Loucy (cell line): Measurements from ENCODE around the gene WDR49.

Experiments used
- H2AFZ ChIP-seq: fragments of 200-600 bp; sonication (generic); 2 replicates; pipeline ENCODE4 v1.6.0; 2016; ENCODE audit warnings: antibody characterized with exemption, mild to moderate bottlenecking, low read length, moderate library complexity
- H3F3A ChIP-seq: fragments of 200-600 bp; 2 replicates; pipeline ENCODE4 v1.6.0; 2016; ENCODE audit warnings: antibody characterized with exemption, low read depth, mild to moderate bottlenecking
- H3K27me3 ChIP-seq: fragments of 200-600 bp; sonication (generic); 2 replicates; pipeline ENCODE4 v1.6.1; 2014; ENCODE audit warnings: low read length, mild to moderate bottlenecking; ENCODE audit not compliant: insufficient read depth, poor library complexity, severe bottlenecking
- H3K36me3 ChIP-seq: fragments of 200-600 bp; sonication (generic); 2 replicates; pipeline ENCODE4 v1.6.1; 2016; ENCODE audit warnings: low read length; ENCODE audit not compliant: insufficient read depth
- H3K4me1 ChIP-seq: fragments of 200-600 bp; sonication (generic); 2 replicates; pipeline ENCODE4 v1.5.1; 2014; ENCODE audit warnings: low read length, mild to moderate bottlenecking; ENCODE audit not compliant: insufficient read depth, poor library complexity, severe bottlenecking
- H3K4me2 ChIP-seq: fragments of 200-600 bp; sonication (generic); 2 replicates; pipeline ENCODE4 v1.6.0; 2014; ENCODE audit warnings: antibody characterized with exemption, low read length, low read depth, mild to moderate bottlenecking; ENCODE audit not compliant: poor library complexity, severe bottlenecking
- H3K4me3 ChIP-seq: fragments of 200-600 bp; sonication (generic); 2 replicates; pipeline ENCODE4 v1.5.1; 2014; ENCODE audit warnings: low read length, mild to moderate bottlenecking, mixed read lengths; ENCODE audit not compliant: poor library complexity, severe bottlenecking
- H3K79me2 ChIP-seq: fragments of 200-600 bp; sonication (generic); 2 replicates; pipeline ENCODE4 v1.6.1; 2014; ENCODE audit warnings: low read length; ENCODE audit not compliant: insufficient read depth
- H3K9ac ChIP-seq: fragments of 200-600 bp; sonication (generic); 2 replicates; pipeline ENCODE4 v1.6.0; 2014; ENCODE audit warnings: mild to moderate bottlenecking, low read depth, low read length, moderate library complexity; ENCODE audit not compliant: poor library complexity, severe bottlenecking
- H3K9me2 ChIP-seq: fragments of 200-600 bp; sonication (generic); replicated peaks from 2 replicates; pipeline ENCODE4 v1.6.1; 2016; ENCODE audit warnings: low read depth, low read length, mixed read lengths
- H3K9me3 ChIP-seq: fragments of 200-600 bp; sonication (generic); 2 replicates; pipeline ENCODE4 v1.6.1; 2014; ENCODE audit warnings: mild to moderate bottlenecking, antibody characterized with exemption, low read length, low read depth; ENCODE audit not compliant: insufficient read depth
- H4K20me1 ChIP-seq: fragments of 200-600 bp; sonication (generic); 2 replicates; pipeline ENCODE4 v1.6.0; 2014; ENCODE audit warnings: antibody characterized with exemption, low read length, mild to moderate bottlenecking; ENCODE audit not compliant: insufficient read depth, poor library complexity, severe bottlenecking
- CTCF ChIP-seq: fragments of 200-600 bp; sonication (generic); conservative IDR thresholded peaks from 2 replicates; pipeline ENCODE4 v1.5.1; 2014; ENCODE audit warnings: mild to moderate bottlenecking, antibody characterized with exemption, low read length
- EZH2phosphoT487 ChIP-seq: fragments of 200-600 bp; IDR thresholded peaks from 2 replicates; pipeline ENCODE4 v1.6.1; 2018; ENCODE audit warnings: antibody characterized with exemption, mild to moderate bottlenecking, moderate library complexity, borderline replicate concordance

Gene WDR49

GRCh38 chr3:167481164-167481563, 172.6 kb downstream of the WDR49 start:
- Histone ChIP-seq H2AFZ (no peak overlapping the region), H3F3A (no peaks in the 10 kb centered on the region), H3K4me2 (no peak overlapping the region), H3K9me3 (no peaks in the 10 kb centered on the region), H3K9ac (no peak overlapping the region), H3K36me3 (no peaks in the 10 kb centered on the region), H3K4me1 (no peaks in the 10 kb centered on the region), H3K27me3 (no peaks in the 10 kb centered on the region), H4K20me1 (no peaks in the 10 kb centered on the region), H3K9me2 (0 out of 2 replicates have a peak, but pooled peaks cover 3% of the 10 kb centered on the region), H3K4me3 (no peak overlapping the region), H3K79me2 (no peaks in the 10 kb centered on the region)
- TF ChIP-seq EZH2phosphoT487 (no peak), CTCF (no peak)

DNA sequence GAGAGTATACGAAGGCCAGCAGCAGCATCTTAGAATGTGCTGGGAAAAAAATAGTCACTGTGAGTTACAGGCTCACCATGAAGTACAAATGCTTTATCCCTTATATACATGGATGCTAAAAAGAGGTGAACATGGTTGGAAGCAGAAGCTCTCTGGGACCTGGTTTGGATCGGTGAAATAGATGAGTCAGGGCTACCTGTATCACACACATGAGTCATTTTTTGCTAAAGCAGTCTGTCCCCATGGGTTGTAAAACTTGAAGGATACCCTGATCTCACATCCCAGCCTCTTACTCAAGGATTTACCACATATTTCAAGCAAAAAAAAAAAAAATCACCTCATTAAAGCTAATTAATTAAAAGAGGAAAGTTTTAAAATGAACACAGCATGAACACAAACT, 173.0 kb downstream of the WDR49 start:
- no peak overlapping the region for H3K9ac ChIP-seq
- H4K20me1 ChIP-seq, result no peaks in the 10 kb centered on the region
- no peaks in the 10 kb centered on the region for H3K27me3 ChIP-seq
- H3K79me2 ChIP-seq, result no peaks in the 10 kb centered on the region
- H3K36me3 ChIP-seq, result no peaks in the 10 kb centered on the region
- no peaks in the 10 kb centered on the region for H3K4me1 ChIP-seq
- H3K4me2 ChIP-seq, result no peak overlapping the region
- 0 out of 2 replicates have a peak, but pooled peaks cover 3% of the 10 kb centered on the region for H3K9me2 ChIP-seq
- no peaks in the 10 kb centered on the region for H3K9me3 ChIP-seq
- no peak for TF ChIP-seq EZH2phosphoT487
- no peak for TF ChIP-seq CTCF
- H3K4me3 ChIP-seq, result no peak overlapping the region
- no peak overlapping the region for H2AFZ ChIP-seq
- no peaks in the 10 kb centered on the region for H3F3A ChIP-seq

GRCh38 chr3:167473863-167474262, 179.9 kb downstream of the WDR49 start, which contains the start of gene SERPINI2:
TSS of gene SERPINI2 (minus strand) at chr3:167474042. CDS start at chr3:167471834, 2,208 bp downstream.
- no peaks in the 10 kb centered on the region for H3K27me3 ChIP-seq
- H3K4me3 ChIP-seq, result no peak within 1 kb of the TSS

More at GRCh38 chr3:167473863-167474262, 179.9 kb downstream of the WDR49 start, which contains the start of gene SERPINI2:
- TF ChIP-seq EZH2phosphoT487, result no peak
- TF ChIP-seq CTCF, result no peak
- 0 out of 2 replicates have a peak, but pooled peaks cover 3% of the 10 kb centered on the region for H3K9me2 ChIP-seq
- no peaks in the 10 kb centered on the region for H3K79me2 ChIP-seq
- no peak within 1 kb of the TSS for H2AFZ ChIP-seq
- no peak within 1 kb of the TSS for H3K4me2 ChIP-seq
- no peak within 1 kb of the TSS for H3K9ac ChIP-seq
- H3F3A ChIP-seq, result no peaks in the 10 kb centered on the region
- no peaks in the 10 kb centered on the region for H4K20me1 ChIP-seq
- H3K4me1 ChIP-seq, result no peaks in the 10 kb centered on the region
- no peaks in the 10 kb centered on the region for H3K36me3 ChIP-seq
- no peaks in the 10 kb centered on the region for H3K9me3 ChIP-seq
